ENCODE results near the gene MCFD2.

DNA sequence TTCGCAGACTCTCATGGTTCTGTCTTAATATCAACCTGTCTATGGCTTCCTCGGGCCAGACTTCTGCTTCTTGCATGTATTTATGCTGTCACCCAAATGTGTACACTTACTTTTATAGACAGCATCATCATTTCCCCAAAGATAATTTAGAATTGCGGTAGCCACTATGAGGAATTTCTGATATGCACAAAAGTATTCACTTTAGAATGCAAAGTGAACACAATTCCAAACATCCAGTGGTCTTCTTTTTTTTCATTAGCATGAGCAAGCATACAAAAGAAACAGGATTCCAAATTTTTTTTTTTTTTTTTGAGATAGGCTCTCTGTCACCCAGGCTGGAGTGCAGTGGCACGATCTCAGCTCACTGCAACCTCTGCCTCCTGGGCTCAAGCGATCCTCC, 21.0 kb upstream of the MCFD2 start:
- TF ChIP-seq, protein P1, sequence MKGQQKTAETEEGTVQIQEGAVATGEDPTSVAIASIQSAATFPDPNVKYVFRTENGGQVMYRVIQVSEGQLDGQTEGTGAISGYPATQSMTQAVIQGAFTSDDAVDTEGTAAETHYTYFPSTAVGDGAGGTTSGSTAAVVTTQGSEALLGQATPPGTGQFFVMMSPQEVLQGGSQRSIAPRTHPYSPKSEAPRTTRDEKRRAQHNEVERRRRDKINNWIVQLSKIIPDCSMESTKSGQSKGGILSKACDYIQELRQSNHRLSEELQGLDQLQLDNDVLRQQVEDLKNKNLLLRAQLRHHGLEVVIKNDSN (IDR thresholded peaks at IDR 0.05; ENCODE audit: borderline replicate concordance, low read depth), result no peak
- TF ChIP-seq GABPA (IDR thresholded peaks at IDR 0.05; ENCODE audit: low read depth) (no peak), NRF1 (IDR thresholded peaks at IDR 0.05; ENCODE audit: low read depth, low read length) (no peak), RFX5 (IDR thresholded peaks at IDR 0.05; ENCODE audit: low read length) (no peak), SMC3 (IDR thresholded peaks at IDR 0.05; ENCODE audit: low read depth, low read length) (no peak), RXRA (IDR thresholded peaks at IDR 0.05; ENCODE audit: borderline replicate concordance, low read depth) (no peak)

All from SK-N-SH (cell line).